HG02870 (cell line): ENCODE results near the gene KDM1A.

ENCODE experiments used
- ATAC-seq: cut with Tn5 transposase; IDR thresholded peaks from one replicate; pipeline ENCODE4 v1.9.1; 2021; ENCODE audit warnings: mild to moderate bottlenecking, moderate library complexity; ENCODE audit not compliant: unreplicated experiment

Gene KDM1A

DNA sequence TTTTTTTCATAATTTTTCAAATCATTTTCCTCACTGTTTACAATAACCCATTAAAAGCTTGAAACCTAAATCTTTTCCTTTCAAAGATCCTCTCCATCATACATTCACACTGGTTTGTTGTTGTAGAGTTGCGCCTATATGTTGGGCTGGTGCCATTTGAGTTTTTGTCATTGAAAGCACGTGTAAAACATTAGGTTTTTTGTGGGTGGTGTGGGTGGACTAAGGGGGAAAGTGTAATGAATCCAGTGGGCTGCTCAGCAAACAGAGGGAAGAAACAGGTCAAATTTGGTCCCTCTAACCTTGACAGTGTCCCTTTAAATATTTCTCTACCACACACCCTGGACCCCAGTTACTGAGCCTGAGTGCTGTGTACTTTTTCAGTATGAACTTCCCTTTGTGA, 46.8 kb downstream of the KDM1A start:
- ATAC-seq = no peak

DNA sequence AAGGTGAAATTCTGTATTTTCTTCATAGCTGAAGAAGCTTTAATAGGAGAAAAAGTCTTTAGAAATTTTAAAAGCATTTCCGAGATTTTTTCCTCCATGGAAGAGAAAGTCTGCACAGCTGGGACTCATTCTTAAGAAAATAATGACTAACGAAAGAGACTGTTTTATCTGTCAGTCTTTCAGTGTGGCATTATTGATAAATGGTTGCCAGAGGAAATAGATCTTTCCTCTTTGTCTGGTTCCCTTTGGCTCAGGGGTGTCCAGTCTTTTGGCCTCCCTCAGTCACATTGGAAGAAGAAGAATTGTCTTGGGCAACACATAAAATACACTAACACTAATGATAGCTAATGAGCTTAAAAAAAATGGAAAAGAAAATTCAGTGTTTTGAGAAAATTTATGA, 49.9 kb downstream of the KDM1A start:
- ATAC-seq = no peak

DNA sequence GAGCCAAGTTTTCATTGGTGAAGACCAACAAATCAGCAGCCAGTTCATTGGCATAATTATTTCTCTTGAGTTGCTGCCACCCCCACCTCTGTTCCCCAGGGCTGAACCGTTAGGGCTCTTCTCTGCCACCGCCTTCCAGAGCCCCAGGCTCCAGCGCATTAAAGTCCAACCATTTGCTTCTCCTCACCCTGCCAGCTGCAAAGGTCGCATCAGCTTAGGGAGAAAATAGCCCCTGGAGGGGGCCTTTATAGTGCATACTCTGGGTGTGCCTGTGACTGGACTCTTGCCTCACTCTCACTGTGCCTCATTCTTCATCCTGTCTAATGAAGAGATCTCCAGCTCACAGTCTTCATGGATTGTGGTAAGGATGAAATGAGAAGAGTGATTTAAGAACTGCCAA, 50.4 kb downstream of the KDM1A start:
- no peak for ATAC-seq

DNA sequence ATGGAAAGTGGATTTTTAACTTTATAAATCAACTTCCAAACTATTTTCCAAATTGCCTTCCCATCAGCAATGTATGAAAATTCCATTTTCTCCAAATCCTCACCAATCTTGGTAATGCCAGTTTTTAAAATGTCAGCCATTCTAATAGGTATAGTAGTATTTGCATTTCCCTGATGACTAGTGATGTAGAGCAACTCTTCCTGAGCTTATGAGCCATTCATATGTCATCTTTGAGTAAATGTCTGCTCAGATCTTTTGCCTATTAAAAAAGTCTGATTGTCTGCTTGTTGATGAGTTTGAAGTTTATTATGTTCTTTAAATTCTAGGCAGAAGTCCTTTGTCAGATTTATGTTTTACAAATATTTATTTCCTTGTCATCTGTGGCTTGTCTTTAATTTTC, 54.7 kb downstream of the KDM1A start:
- ATAC-seq = no peak

DNA sequence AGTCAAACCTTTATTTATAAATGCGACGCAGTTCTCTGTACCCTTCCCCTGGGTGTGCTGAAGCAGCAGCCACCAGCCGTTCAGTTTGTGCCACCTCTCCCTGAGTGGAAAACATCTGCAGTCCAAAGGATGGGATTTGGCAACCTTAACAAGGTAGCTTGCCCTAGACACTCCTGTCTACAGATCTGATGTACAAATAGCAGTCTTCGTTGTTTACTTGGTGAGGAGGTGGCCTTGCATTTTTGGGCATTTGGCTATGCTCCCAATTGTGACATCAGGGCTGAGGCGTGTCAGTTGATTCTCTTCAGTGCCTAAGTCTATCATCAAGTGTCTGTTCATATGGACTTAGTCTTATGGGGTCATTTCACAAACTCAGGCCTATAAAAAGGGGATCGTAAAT, 59.8 kb downstream of the KDM1A start:
- no peak for ATAC-seq

DNA sequence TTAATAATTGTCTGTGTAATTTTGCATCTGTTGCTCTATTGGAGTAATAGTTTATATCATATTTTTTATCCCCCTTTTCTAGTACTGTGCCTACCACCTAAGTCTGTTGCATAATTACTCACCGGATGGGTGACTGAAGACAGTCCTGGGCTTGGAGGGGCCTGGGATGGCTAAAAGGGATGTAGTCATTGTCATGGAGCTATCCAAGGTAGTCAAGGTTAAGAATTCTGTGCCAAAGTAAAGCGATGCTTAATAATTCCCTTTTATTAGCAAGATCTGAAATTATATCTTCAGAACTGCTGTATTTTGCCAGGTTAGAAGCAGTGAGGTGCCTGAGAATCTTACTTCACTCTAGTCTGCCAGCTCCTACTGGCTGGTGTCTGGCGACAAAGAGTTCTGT, 61.6 kb downstream of the KDM1A start:
- no peak for ATAC-seq

GRCh38 chr1:23081376-23081775, 62.1 kb downstream of the KDM1A start:
- no peak for ATAC-seq

- ATAC-seq = no peak
These were observed 64.6 kb downstream of the KDM1A start for GRCh38 chr1:23083714-23084480.

GRCh38 chr1:23084880-23085279, 65.6 kb downstream of the KDM1A start:
- ATAC-seq = no peak

DNA sequence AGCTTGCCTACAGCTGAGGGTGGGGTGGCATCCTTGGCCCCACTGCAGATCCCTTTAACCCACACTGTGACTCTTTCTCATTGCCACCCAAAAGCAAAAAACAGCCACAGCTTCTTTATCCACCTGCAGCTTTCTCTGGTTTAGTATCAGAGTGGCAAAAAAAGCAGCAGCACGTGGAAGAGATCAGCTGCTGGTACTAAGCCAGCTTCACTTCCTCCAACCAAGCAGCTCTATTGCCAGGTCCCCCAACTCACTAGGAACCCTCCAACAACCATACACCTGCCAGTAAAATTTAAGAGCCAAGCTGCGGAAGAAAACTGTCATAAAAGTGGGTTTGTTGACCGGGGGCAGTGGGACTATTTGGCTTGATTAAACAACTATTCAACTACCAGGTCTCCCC, 66.4 kb downstream of the KDM1A start:
- no peak for ATAC-seq

- ATAC-seq = no peak
These were observed 68.8 kb downstream of the KDM1A start for GRCh38 chr1:23088027-23088426.

GRCh38 chr1:23090056-23090455, 70.8 kb downstream of the KDM1A start:
- no peak for ATAC-seq

- ATAC-seq = no peak
These were observed 72.3 kb downstream of the KDM1A start for GRCh38 chr1:23091545-23091944.

- no peak for ATAC-seq
These were observed 73.2 kb downstream of the KDM1A start for GRCh38 chr1:23092447-23092846.

DNA sequence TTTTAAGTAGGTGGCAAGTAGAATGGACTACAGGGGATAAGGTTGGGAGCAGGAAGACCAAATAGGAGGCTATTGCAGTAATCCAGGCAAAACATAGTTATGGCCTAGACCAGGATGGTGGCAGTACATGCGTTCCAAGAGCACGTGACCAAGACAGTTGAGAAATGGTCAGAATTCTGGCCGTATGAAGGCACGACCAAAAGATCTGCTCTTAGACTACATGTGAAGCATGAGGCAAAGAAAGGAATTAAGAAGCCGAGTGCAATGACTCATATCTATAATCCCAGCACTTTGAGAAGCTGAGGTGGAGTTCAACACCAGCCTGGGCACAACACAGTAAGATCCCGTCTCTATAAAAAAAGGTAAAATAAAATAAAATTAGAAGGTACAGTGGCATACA, 78.0 kb downstream of the KDM1A start:
- no peak for ATAC-seq

GRCh38 chr1:23098463-23099170, 79.3 kb downstream of the KDM1A start:
- no peak for ATAC-seq

- ATAC-seq = no peak
These were observed 79.9 kb downstream of the KDM1A start for GRCh38 chr1:23099171-23099536.

- no peak for ATAC-seq
These were observed 80.9 kb downstream of the KDM1A start for GRCh38 chr1:23100074-23100748.

- ATAC-seq = no peak
These were observed 82.0 kb downstream of the KDM1A start for GRCh38 chr1:23101101-23101827.

DNA sequence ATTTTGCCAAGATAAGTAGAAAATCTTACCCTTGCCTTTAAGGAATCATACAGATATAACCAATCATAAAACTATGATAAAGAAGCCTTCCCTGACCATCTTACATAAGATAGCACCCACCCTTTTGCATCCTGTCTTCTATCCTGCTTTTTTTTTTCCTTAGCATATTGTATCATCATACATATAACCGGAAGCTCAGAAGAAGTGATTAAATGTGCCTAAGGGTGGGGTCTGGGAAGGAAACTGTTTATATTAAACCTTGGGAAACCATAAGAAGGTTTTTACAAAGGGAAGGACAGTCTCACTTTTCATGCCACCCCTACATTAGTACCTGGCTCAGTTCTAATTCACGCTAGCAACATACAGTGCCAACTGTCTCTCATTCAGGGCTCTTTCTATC, 82.6 kb downstream of the KDM1A start:
- no peak for ATAC-seq

DNA sequence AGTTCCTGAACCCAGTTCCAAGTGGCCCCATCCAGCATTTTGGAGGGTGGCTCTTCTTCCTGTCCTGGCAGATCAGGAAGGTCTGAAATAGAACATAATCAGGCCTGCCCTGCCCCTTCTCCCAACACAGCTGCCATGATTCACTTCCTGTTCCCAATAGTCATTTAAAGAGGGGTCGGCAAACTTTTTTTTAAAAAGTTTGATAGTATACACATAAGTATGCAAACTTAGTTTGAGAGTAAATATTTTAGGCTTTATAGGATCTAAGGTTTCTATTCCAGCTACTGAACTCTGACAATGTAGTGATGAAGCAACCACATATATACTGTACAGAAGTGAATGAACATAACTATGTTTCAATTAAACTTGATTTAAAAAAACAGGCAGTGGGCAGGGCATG, 83.0 kb downstream of the KDM1A start:
- no peak for ATAC-seq
